ENCODE results near the gene SULF2. TPM values are rescaled to one million over a fixed set of nuclear protein-coding genes. Genes with fewer than 3 reads are reported as not detected.

The SULF2 gene
- total RNA-seq, 1 experiment from 2014 or later = 13.0 TPM

DNA sequence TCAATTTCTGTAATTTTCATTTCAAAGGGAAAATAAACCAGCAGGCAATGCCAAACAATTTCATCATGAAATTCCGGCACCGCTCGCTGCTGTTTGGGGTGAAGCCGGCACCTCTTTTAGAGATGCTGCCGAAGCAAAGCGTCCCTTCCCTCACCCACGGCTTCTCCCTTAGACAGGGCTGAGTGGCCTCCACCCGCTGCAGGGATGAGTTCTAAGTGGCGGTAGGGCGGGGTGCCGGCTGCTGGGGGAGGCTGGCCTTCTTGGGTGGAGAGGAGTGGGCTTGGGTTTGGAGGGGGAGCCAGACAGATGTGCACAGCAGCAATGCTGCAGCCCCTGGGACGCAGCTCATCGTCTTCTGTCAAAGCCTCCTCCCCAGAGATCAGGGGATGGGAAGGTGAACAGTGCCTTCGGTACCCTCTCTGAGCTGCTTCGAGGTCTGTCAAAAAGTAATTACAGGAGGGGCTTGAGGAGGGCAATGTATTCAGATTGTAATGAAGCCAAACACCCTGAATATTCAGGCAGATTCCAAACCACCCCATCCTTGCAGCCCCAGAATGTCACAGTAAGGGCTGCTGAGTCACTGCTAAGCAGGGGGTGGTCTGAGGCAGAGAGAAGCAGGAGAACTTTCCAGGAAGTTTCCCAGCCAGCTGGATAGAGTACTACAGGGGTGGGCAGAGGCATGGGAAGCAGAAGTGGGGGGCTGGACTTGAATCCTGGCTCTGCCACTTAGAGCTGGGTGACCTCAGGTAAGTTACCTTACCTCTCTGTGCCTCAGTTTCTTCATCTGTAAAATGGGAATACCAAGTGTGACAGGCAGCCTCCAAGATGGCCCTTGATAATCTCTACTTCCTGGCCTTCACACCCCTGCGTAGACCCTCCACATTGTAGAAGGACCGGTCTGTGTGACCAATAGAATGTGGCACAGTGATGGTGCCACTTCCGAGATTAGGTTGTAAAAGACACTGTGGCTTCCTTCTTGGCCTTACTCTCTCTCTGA lies 96.6 kb downstream of the SULF2 start:
- no peak overlapping the region for H3K4me3 ChIP-seq (replicated peaks in 1 of 2; ENCODE audit: low read depth in 1 of 2, low read length in 2 of 2)
- DNase-seq (ENCODE audit: low read depth, low spot score) = no peak
- ChIA-PET RAD21 (ENCODE audit: low non-redundant PET in 1 of 2, low total read pairs in 2 of 2, uncharacterized antibody in 2 of 2, unreplicated experiment in 2 of 2) (no interaction called here), POLR2A (no interaction called here), CTCF (no interaction called here)
- H3K27ac ChIP-seq (ENCODE audit: low read depth, low read length) = no peak overlapping the region
- H3K4me1 ChIP-seq (ENCODE audit: control insufficient read depth in 1 of 2, insufficient read depth in 2 of 2, low read length in 2 of 2) = peaks cover 0 to 8% of the 10 kb centered on the region in 2 experiments; a peak in 1 of 4 replicates
- H2AFZ ChIP-seq (ENCODE audit: low read depth, low read length, poor library complexity, severe bottlenecking) = no peak overlapping the region
- BruUV-seq (replicated peaks) = no TSS peak
- no peaks in the 10 kb centered on the region for H3K36me3 ChIP-seq (ENCODE audit: control insufficient read depth in 1 of 2, insufficient read depth in 2 of 2, low read length in 2 of 2)
- H3K27me3 ChIP-seq (ENCODE audit: insufficient read depth, low read length) = no peaks in the 10 kb centered on the region
- ATAC-seq = no peak
- H3K79me2 ChIP-seq (ENCODE audit: insufficient read depth, low read length) = no peaks in the 10 kb centered on the region
- no peak for TF ChIP-seq ZNF274 (IDR thresholded peaks at IDR 0.05; ENCODE audit: low read depth, low read length)
- TF ChIP-seq CBX3 (IDR thresholded peaks at IDR 0.05; ENCODE audit: low read depth) = no peak
- TF ChIP-seq JUND (IDR thresholded peaks at IDR 0.05) = no peak
- no peak for TF ChIP-seq TCF7L2 (IDR thresholded peaks at IDR 0.05; ENCODE audit: borderline replicate concordance, extremely low read depth, insufficient read depth, insufficient read length)
- H3K9me2 ChIP-seq (ENCODE audit: insufficient read depth) = no peaks in the 10 kb centered on the region
- no peaks in the 10 kb centered on the region for H3K9me3 ChIP-seq (ENCODE audit: control insufficient read depth in 1 of 2, insufficient read depth in 1 of 2, low read depth in 1 of 2, low read length in 2 of 2)
- intact Hi-C loops (cut with micrococcal nuclease) = no loop called here
- H4K20me1 ChIP-seq (ENCODE audit: insufficient read depth) = no peaks in the 10 kb centered on the region
- no peak overlapping the region for H3K9ac ChIP-seq (ENCODE audit: low read length)
- no peak overlapping the region for H3K4me2 ChIP-seq (ENCODE audit: low read length)

DNA sequence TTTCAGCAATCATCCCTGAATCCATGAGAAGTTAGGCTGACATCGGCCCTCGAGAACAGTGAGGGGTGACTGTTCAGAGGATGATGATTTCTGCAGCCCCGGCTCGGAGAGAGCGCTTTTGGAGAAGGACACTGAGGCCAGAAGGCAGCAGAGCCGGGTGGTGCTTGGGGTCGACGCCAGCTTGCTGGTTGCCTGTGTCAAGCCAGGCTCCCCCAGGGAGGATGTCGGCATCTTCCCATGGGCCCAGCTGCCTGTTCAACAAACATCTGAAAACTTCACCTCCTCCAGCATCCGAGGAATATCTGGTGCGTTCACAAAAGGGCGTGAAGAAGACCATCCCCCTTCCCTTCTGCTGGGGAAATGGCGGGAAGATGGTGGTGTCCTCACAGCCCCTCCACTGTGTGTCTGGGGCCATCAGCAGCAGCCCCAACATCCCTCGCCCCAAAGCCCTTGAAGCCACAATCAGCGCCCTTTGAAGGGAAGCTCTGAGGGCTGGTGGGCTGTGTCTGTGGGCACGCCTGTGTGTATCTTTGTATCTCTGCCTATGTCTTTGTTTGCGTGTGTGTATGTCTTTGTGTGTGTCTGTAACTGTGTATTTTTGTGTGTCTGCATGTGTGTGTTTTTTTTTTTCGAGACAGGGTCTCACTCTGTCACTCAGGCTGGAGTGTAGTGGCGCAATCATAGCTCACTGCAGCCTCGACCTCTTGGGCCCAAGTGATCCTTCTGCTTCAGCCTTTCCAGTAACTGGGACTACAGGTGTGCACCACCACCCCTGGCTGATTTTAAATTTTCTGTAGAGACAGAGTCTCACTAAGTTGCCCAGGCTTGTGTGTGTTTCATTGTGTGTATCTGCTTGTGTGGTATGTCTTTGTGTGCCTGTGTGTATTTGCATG lies 97.9 kb downstream of the SULF2 start:
- H4K20me1 ChIP-seq (ENCODE audit: insufficient read depth) = no peaks in the 10 kb centered on the region
- H3K79me2 ChIP-seq (ENCODE audit: insufficient read depth, low read length) = no peaks in the 10 kb centered on the region
- CTCF ChIA-PET = no interaction called here
- no peaks in the 10 kb centered on the region for H3K9me2 ChIP-seq (ENCODE audit: insufficient read depth)
- no peak overlapping the region for H3K4me3 ChIP-seq (replicated peaks in 1 of 2; ENCODE audit: low read depth in 1 of 2, low read length in 2 of 2)
- H3K27me3 ChIP-seq (ENCODE audit: insufficient read depth, low read length) = no peaks in the 10 kb centered on the region
- DNase-seq (ENCODE audit: low read depth, low spot score) (no peak), ATAC-seq (no peak)
- H2AFZ ChIP-seq (ENCODE audit: low read depth, low read length, poor library complexity, severe bottlenecking) = no peak overlapping the region
- no peaks in the 10 kb centered on the region for H3K9me3 ChIP-seq (ENCODE audit: control insufficient read depth in 1 of 2, insufficient read depth in 1 of 2, low read depth in 1 of 2, low read length in 2 of 2)
- no peaks in the 10 kb centered on the region for H3K36me3 ChIP-seq (ENCODE audit: control insufficient read depth in 1 of 2, insufficient read depth in 2 of 2, low read length in 2 of 2)
- intact Hi-C loops (cut with micrococcal nuclease) = no loop called here
- no peak overlapping the region for H3K27ac ChIP-seq (ENCODE audit: low read depth, low read length)
- BruUV-seq (replicated peaks) = no TSS peak
- RAD21 ChIA-PET (ENCODE audit: low non-redundant PET in 1 of 2, low total read pairs in 2 of 2, uncharacterized antibody in 2 of 2, unreplicated experiment in 2 of 2) = no interaction called here
- H3K4me2 ChIP-seq (ENCODE audit: low read length) = no peak overlapping the region
- POLR2A ChIA-PET = no interaction called here
- H3K4me1 ChIP-seq (ENCODE audit: control insufficient read depth in 1 of 2, insufficient read depth in 2 of 2, low read length in 2 of 2) = peaks cover 0 to 8% of the 10 kb centered on the region in 2 experiments; a peak in 1 of 4 replicates
- no peak overlapping the region for H3K9ac ChIP-seq (ENCODE audit: low read length)
- no peak for TF ChIP-seq ZBTB33 (IDR thresholded peaks at IDR 0.05; ENCODE audit: extremely low read depth, insufficient replicate concordance, low read length)
- TF ChIP-seq POLR2A (IDR thresholded peaks at IDR 0.05; ENCODE audit: borderline replicate concordance, extremely low read depth, insufficient read depth, insufficient read length) = no peak
- no peak for TF ChIP-seq SIN3A (IDR thresholded peaks at IDR 0.05; ENCODE audit: low read depth)
- TF ChIP-seq SRF (IDR thresholded peaks at IDR 0.05; ENCODE audit: low read depth) = no peak
- TF ChIP-seq EGR1 (IDR thresholded peaks at IDR 0.05; ENCODE audit: low read depth) = no peak
- TF ChIP-seq FOSL1 (IDR thresholded peaks at IDR 0.05; ENCODE audit: low read depth) = no peak
- TF ChIP-seq JUND (IDR thresholded peaks at IDR 0.05) = no peak
- no peak for TF ChIP-seq EZH2 (IDR thresholded peaks at IDR 0.05)
- TF ChIP-seq POLR2AphosphoS5 (IDR thresholded peaks at IDR 0.05; ENCODE audit: low read depth, low read length) = no peak
- TF ChIP-seq RAD21 (IDR thresholded peaks at IDR 0.05; ENCODE audit: low read depth) = no peak
- TF ChIP-seq ATF3 (IDR thresholded peaks at IDR 0.05) = no peak
